A549 treated with dexamethasone at 1 μM for 4 hours (cell line): ENCODE results near the gene ENDOD1. TPM values are rescaled to one million over a fixed set of nuclear protein-coding genes. Genes with fewer than 3 reads are reported as not detected.

Experiments used
- total RNA-seq: library from RNA; stranded (reverse); fragments of 200-300 nt; extraction: Qiagen RNA extraction; gene quantifications from 5 replicates; pipeline ENCODE4 v1.2.3, GENCODE V29; 2022

The ENDOD1 gene
- 14.4 to 18.9 TPM (median 16.7 TPM) in 5 replicates for total RNA-seq

GRCh38 chr11:95089620-95090542, at the start of gene ENDOD1:
Gene ENDOD1 (plus strand): TSS chr11:95089846. CDS start chr11:95089928, 82 bp downstream.

GRCh38 chr11:95049122-95049521, 40.5 kb upstream of the ENDOD1 start, which contains the start of gene KDM4F:
Gene KDM4F (plus strand): TSS chr11:95049422.

GRCh38 chr11:95066716-95067038, 23.0 kb upstream of the ENDOD1 start, which contains the start of gene SRSF8:
Gene SRSF8 (plus strand): TSS chr11:95066919. CDS start chr11:95067227, 308 bp downstream.

Other genes with a start within 250 kb of the ENDOD1 start
- gene CWC15, start 116.3 kb upstream of the ENDOD1 start, total RNA-seq: 26.1 to 34.7 TPM (median 30.3 TPM) in 5 replicates
- 0.31 to 0.53 TPM (median 0.39 TPM) in 5 replicates for gene KDM4D, start 116.1 kb upstream of the ENDOD1 start, total RNA-seq
- not detected in 5 replicates for gene KDM4E, start 64.6 kb upstream of the ENDOD1 start, total RNA-seq
- gene KDM4F, start 40.4 kb upstream of the ENDOD1 start, total RNA-seq: not detected in 5 replicates
- 17.2 to 18.9 TPM (median 17.9 TPM) in 5 replicates for gene SRSF8, start 22.9 kb upstream of the ENDOD1 start, total RNA-seq
- gene SESN3, start 141.4 kb downstream of the ENDOD1 start, total RNA-seq: 0.05 to 0.23 TPM (median 0.11 TPM) in 5 replicates